MM.1S (cell line): ENCODE measurements around the gene MTCH2.

Experiments
- EZH2 ChIP-seq: fragments of 300-600 bp; sonication (generic); optimal IDR thresholded peaks from 2 replicates; pipeline ENCODE3; 2017; ENCODE audit warnings: low read depth, mild to moderate bottlenecking, antibody characterized with exemption, low read length, mixed read lengths
- EZH2phosphoT487 ChIP-seq: fragments of 300-600 bp; sonication (generic); IDR thresholded peaks from 2 replicates; pipeline ENCODE4 v1.6.1; 2018; ENCODE audit warnings: antibody characterized with exemption, low read length
- TF ChIP-seq, protein P1 (sequence below): fragments of 300-600 bp; sonication (generic); IDR thresholded peaks from 2 replicates; pipeline ENCODE4 v1.5.1; 2016; ENCODE audit warnings: antibody characterized with exemption, low read length, mixed read lengths

DNA sequence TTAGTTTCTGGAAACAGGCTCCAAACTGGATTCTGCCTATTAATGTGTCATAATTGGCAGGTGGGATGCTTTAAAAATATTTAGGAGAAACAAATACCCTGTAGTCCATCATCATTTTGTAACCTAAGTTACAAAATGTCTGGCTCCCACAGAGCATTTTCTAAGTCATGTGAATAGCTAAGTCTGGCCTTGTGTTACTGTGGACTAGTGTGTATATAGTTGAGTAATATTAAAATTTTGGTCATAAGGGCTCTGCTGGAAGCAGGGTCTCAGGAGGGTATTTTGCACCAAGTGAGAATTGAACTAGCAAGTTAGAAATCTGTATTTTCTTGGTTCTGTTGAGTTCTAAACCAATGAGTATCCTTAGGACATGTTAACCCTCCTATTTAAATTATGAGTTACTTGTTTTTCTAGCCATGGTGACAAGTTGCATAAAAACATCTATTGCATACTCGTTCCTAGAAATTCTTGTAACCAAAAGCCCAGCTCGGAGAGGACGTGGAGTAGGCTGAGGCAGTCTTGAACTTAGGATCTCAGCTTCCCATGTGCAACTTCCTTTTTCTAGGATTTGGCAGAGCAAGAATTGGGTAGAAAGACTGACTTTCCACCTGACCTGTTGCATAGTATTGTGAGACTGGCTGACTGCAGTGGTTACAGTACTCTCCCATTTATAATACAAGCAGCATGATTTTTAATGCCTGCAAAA, 71.6 kb downstream of the MTCH2 start:
- TF ChIP-seq EZH2 (no peak), EZH2phosphoT487 (no peak)
- TF ChIP-seq, protein P1, sequence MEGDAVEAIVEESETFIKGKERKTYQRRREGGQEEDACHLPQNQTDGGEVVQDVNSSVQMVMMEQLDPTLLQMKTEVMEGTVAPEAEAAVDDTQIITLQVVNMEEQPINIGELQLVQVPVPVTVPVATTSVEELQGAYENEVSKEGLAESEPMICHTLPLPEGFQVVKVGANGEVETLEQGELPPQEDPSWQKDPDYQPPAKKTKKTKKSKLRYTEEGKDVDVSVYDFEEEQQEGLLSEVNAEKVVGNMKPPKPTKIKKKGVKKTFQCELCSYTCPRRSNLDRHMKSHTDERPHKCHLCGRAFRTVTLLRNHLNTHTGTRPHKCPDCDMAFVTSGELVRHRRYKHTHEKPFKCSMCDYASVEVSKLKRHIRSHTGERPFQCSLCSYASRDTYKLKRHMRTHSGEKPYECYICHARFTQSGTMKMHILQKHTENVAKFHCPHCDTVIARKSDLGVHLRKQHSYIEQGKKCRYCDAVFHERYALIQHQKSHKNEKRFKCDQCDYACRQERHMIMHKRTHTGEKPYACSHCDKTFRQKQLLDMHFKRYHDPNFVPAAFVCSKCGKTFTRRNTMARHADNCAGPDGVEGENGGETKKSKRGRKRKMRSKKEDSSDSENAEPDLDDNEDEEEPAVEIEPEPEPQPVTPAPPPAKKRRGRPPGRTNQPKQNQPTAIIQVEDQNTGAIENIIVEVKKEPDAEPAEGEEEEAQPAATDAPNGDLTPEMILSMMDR, result no peak
